Measurements from ENCODE around the gene DERL3. TPM values are rescaled to one million over a fixed set of nuclear protein-coding genes. Genes with fewer than 3 reads are reported as not detected.

Gene DERL3
- total RNA-seq, 1 donor from 2014 or later: 2.0 TPM

GRCh38 chr22:23817146-23817545, 21.7 kb downstream of the DERL3 start:
- peak; percentile 57 for DNase-seq (ENCODE audit: low spot score)
- no peak overlapping the region for H3K27ac Mint-ChIP-seq (ENCODE audit: unreplicated experiment)
- H3K9me3 Mint-ChIP-seq (ENCODE audit: low read depth): no peaks in the 10 kb centered on the region
- peaks cover 37% of the 10 kb centered on the region for H3K36me3 Mint-ChIP-seq (ENCODE audit: low read depth)
- no peaks in the 10 kb centered on the region for H3K27me3 Mint-ChIP-seq (ENCODE audit: low read depth)
- H3K4me3 Mint-ChIP-seq (ENCODE audit: unreplicated experiment): no peak overlapping the region
- no peak for TF ChIP-seq CTCF (IDR thresholded peaks at IDR 0.05)
- peaks cover 12% of the 10 kb centered on the region for H3K4me1 Mint-ChIP-seq (ENCODE audit: low read depth)

DNA sequence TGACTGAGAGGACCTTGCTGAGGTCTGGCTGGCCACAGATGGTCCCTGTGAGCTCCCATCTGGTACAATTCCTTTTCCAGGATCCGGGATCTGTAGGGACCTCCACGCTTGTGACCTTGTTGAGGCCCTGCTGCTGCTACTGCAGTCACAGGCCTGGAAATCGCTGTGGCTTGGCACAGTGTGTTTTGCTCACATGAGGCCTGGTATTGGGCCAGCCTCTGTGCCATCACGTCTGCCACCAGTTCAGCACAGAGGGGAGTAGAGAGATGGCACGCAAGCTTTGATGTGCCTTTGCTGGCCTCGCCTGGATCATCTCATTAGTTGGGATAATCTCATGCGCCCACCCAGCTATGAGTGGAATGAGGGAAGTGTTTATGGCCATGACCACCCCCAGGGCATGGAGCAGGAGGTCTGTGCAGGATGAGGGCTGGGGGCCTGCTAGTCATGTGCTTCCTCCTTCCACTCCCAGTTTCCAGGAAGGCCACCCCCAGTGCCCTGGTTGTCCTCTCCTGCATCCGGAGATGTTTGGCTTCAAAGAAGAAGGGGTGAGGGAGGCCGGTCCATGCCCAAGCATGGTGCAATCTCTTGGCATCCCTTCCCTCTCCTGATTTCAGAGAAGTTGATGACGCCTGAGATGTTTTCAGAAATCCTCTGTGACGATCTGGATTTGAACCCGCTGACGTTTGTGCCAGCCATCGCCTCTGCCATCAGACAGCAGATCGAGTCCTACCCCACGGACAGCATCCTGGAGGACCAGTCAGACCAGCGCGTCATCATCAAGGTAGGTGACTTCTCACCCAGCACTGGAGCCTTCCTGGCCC, 22.4 kb downstream of the DERL3 start:
- Mint-ChIP-seq H3K4me1 (ENCODE audit: low read depth) (peaks cover 8% of the 10 kb centered on the region), H3K27me3 (ENCODE audit: low read depth) (no peaks in the 10 kb centered on the region), H3K27ac (ENCODE audit: unreplicated experiment) (peak overlapping the region; percentile 42), H3K36me3 (ENCODE audit: low read depth) (peaks cover 37% of the 10 kb centered on the region), H3K9me3 (ENCODE audit: low read depth) (no peaks in the 10 kb centered on the region), H3K4me3 (ENCODE audit: unreplicated experiment) (no peak overlapping the region)
- TF ChIP-seq CTCF (IDR thresholded peaks at IDR 0.05): no peak
- peak; percentile 70 for DNase-seq (ENCODE audit: low spot score)

- Mint-ChIP-seq H3K27me3 (ENCODE audit: low read depth) (no peaks in the 10 kb centered on the region), H3K4me1 (ENCODE audit: low read depth) (peaks cover 8% of the 10 kb centered on the region), H3K27ac (ENCODE audit: unreplicated experiment) (peak overlapping the region; percentile 42), H3K4me3 (ENCODE audit: unreplicated experiment) (no peak overlapping the region), H3K36me3 (ENCODE audit: low read depth) (peaks cover 39% of the 10 kb centered on the region), H3K9me3 (ENCODE audit: low read depth) (no peaks in the 10 kb centered on the region)
- no peak for TF ChIP-seq CTCF (IDR thresholded peaks at IDR 0.05)
- DNase-seq (ENCODE audit: low spot score): peak; percentile 33
Observed at GRCh38 chr22:23815541-23816155, 23.2 kb downstream of the DERL3 start.

DNA sequence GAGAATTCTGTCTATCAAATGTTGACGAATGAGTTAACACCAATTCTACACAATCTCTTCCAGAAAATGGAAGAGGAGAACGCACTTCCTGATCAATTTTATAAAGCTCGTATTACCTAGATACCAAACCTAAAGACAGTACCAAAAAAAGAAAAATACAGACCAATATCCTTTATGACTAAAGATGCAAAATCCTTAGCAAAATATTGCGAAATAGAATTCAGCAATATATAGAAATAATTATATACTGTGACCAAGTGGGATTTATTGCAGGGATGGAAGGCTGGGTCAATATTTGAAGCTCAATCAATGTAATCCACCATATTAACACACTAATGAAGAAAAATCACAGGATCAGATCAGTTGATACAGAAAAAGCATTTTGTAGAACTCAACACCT, 26.4 kb downstream of the DERL3 start:
- H3K9me3 Mint-ChIP-seq (ENCODE audit: low read depth): no peaks in the 10 kb centered on the region
- peaks cover 31% of the 10 kb centered on the region for H3K36me3 Mint-ChIP-seq (ENCODE audit: low read depth)
- peaks cover 8% of the 10 kb centered on the region for H3K4me1 Mint-ChIP-seq (ENCODE audit: low read depth)
- no peak overlapping the region for H3K4me3 Mint-ChIP-seq (ENCODE audit: unreplicated experiment)
- TF ChIP-seq CTCF (IDR thresholded peaks at IDR 0.05): no peak
- no peak overlapping the region for H3K27ac Mint-ChIP-seq (ENCODE audit: unreplicated experiment)
- no peaks in the 10 kb centered on the region for H3K27me3 Mint-ChIP-seq (ENCODE audit: low read depth)
- no peak for DNase-seq (ENCODE audit: low spot score)

- Mint-ChIP-seq H3K4me3 (ENCODE audit: unreplicated experiment) (no peak overlapping the region), H3K36me3 (ENCODE audit: low read depth) (peaks cover 39% of the 10 kb centered on the region), H3K9me3 (ENCODE audit: low read depth) (no peaks in the 10 kb centered on the region), H3K27me3 (ENCODE audit: low read depth) (no peaks in the 10 kb centered on the region), H3K27ac (ENCODE audit: unreplicated experiment) (no peak overlapping the region), H3K4me1 (ENCODE audit: low read depth) (no peaks in the 10 kb centered on the region)
- TF ChIP-seq CTCF (IDR thresholded peaks at IDR 0.05): no peak
- DNase-seq (ENCODE audit: low spot score): no peak
Observed at GRCh38 chr22:23806837-23807236, 32.0 kb downstream of the DERL3 start.

Data from chondrocyte (in vitro differentiated cells).